Measurements from ENCODE around the gene FHIT.

DNA sequence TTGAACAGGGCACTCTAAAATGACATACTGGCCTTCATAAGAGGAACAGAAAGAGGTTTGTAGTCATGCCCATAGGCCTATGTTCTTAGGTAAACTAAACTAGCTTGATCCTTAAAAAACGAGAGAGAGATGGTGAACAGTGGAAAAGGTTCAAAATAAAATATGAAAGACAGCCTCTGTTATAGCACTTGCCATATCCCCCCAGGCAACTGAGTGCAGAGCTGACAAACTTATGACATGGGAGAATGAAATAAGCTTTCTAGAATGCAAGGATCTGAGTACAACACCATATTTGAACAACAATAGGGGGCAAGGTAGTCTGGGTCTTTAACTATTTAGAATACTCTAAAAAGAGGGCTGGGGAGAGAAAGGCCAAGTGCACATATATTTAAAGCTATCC lies 1500.9 kb downstream of the FHIT start:
- TF ChIP-seq, protein P1, sequence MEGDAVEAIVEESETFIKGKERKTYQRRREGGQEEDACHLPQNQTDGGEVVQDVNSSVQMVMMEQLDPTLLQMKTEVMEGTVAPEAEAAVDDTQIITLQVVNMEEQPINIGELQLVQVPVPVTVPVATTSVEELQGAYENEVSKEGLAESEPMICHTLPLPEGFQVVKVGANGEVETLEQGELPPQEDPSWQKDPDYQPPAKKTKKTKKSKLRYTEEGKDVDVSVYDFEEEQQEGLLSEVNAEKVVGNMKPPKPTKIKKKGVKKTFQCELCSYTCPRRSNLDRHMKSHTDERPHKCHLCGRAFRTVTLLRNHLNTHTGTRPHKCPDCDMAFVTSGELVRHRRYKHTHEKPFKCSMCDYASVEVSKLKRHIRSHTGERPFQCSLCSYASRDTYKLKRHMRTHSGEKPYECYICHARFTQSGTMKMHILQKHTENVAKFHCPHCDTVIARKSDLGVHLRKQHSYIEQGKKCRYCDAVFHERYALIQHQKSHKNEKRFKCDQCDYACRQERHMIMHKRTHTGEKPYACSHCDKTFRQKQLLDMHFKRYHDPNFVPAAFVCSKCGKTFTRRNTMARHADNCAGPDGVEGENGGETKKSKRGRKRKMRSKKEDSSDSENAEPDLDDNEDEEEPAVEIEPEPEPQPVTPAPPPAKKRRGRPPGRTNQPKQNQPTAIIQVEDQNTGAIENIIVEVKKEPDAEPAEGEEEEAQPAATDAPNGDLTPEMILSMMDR (IDR thresholded peaks at IDR 0.05), result no peak
- no peak for TF ChIP-seq POLR2A (IDR thresholded peaks at IDR 0.05)
